Fibroblast of lung (primary cell): Measurements from ENCODE around the gene HHAT. TPM values are rescaled to one million over a fixed set of nuclear protein-coding genes. Genes with fewer than 3 reads are reported as not detected.

Source experiments
- DNase-seq, 2 donors: peaks; one replicate each; pipeline versions ENCODE4 v3.0.0 to v3.0.0-alpha.2; 2010; ENCODE audit warnings: low read depth in 2 of 2
- H2AFZ ChIP-seq: 2 replicates; pipeline ENCODE4 v1.5.1; 2012; ENCODE audit warnings: low read length, control low read depth, inconsistent platforms
- H3K27ac ChIP-seq: 2 replicates; pipeline ENCODE4 v1.5.1; 2011; ENCODE audit warnings: low read length, control low read depth; ENCODE audit not compliant: insufficient read depth
- H3K27me3 ChIP-seq: 2 replicates; pipeline ENCODE4 v1.5.1; 2011; ENCODE audit warnings: mild to moderate bottlenecking, low read length; ENCODE audit not compliant: control insufficient read depth, insufficient read depth
- H3K36me3 ChIP-seq: 2 replicates; pipeline ENCODE4 v1.5.1; 2011; ENCODE audit warnings: low read length; ENCODE audit not compliant: control insufficient read depth, insufficient read depth
- H3K4me1 ChIP-seq: 2 replicates; pipeline ENCODE4 v1.5.1; 2011; ENCODE audit warnings: low read length; ENCODE audit not compliant: control insufficient read depth, insufficient read depth; ENCODE audit errors: extremely low read depth
- H3K4me2 ChIP-seq: 2 replicates; pipeline ENCODE4 v1.5.1; 2011; ENCODE audit warnings: low read length, control low read depth; ENCODE audit not compliant: insufficient read depth; ENCODE audit errors: extremely low read depth
- H3K4me3 ChIP-seq, 4 experiments: fragments of 200-600 bp in 1 of 4; sonication (generic) in 1 of 4; replicated peaks in 1 of 4; 2 replicates each; pipeline ENCODE4 v1.5.1; 2011 to 2016; ENCODE audit warnings: low read length in 4 of 4, low read depth in 3 of 4, mild to moderate bottlenecking in 3 of 4, control low read depth in 2 of 4, inconsistent platforms in 1 of 4, mixed read lengths in 1 of 4; ENCODE audit not compliant: insufficient read depth in 1 of 4; ENCODE audit errors: control extremely low read depth in 1 of 4
- H3K79me2 ChIP-seq: 2 replicates; pipeline ENCODE4 v1.5.1; 2012; ENCODE audit warnings: mild to moderate bottlenecking, low read length, inconsistent platforms; ENCODE audit not compliant: control insufficient read depth, insufficient read depth
- H3K9ac ChIP-seq: 2 replicates; pipeline ENCODE4 v1.5.1; 2011; ENCODE audit warnings: mild to moderate bottlenecking, low read length, control low read depth; ENCODE audit not compliant: insufficient read depth
- H3K9me3 ChIP-seq: 2 replicates; pipeline ENCODE4 v1.5.1; 2012; ENCODE audit warnings: low read depth, low read length; ENCODE audit not compliant: control insufficient read depth, insufficient read depth
- H4K20me1 ChIP-seq: 2 replicates; pipeline ENCODE4 v1.5.1; 2011; ENCODE audit warnings: low read length; ENCODE audit not compliant: control insufficient read depth, insufficient read depth; ENCODE audit errors: extremely low read depth
- CTCF ChIP-seq, 2 donors: IDR thresholded peaks in 1 of 2; conservative IDR thresholded peaks in 1 of 2; 1 replicate in 1 of 2; 2 replicates in 1 of 2; pipeline ENCODE4 v1.5.1; 2011 to 2012; ENCODE audit warnings: low read length in 2 of 2, control low read depth in 1 of 2, inconsistent platforms in 1 of 2, low read depth in 1 of 2, mild to moderate bottlenecking in 1 of 2
- EZH2 ChIP-seq: IDR thresholded peaks from 2 replicates; pipeline ENCODE4 v1.5.1; 2012; ENCODE audit warnings: low read length, control low read depth, mild to moderate bottlenecking; ENCODE audit errors: missing control alignments
- polyA plus RNA-seq, 2 donors: library from polyadenylated mRNA; depleted of rRNA in 1 of 2; stranded (reverse) in 1 of 2; unstranded in 1 of 2; fragments of >200 nt; gene quantifications; 2 replicates each; pipeline ENCODE4 v1.2.1, GENCODE V29; 2011 to 2012; ENCODE audit warnings: missing spikeins in 1 of 2
- total RNA-seq: library from RNA; depleted of rRNA; stranded (reverse); fragments of >200 nt; gene quantifications from 2 replicates; pipeline ENCODE4 v1.2.1, GENCODE V29; 2014

HHAT gene
- total and polyA plus RNA-seq, 2 donors (not counting 1 experiment from before 2014, with no cell fraction given) = 3.6 to 4.8 TPM

DNA sequence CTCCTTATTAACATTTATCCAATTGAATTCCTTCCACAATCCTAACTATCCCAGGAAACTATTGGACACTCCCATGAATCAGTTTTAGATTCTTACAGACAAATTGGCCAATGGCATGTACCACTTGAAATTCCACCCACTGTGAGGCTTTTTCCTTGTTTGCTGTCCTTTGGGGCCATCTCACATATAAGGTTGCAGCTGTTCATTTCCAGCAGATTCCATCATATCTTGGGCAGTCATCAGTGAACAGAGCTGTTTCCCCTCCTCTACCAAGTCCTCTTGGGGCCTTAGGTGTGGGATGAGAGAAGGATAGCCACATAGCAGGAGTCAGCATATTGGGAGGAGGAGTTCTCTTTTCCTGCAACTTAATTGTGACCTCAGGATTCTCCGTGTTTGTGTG, 109.1 kb downstream of the HHAT start:
- DNase-seq = peak in 1 of 2 donors; percentile 36
- Histone ChIP-seq H3K27ac (peak overlapping the region; percentile 70), H3K9ac (no peak overlapping the region)

DNA sequence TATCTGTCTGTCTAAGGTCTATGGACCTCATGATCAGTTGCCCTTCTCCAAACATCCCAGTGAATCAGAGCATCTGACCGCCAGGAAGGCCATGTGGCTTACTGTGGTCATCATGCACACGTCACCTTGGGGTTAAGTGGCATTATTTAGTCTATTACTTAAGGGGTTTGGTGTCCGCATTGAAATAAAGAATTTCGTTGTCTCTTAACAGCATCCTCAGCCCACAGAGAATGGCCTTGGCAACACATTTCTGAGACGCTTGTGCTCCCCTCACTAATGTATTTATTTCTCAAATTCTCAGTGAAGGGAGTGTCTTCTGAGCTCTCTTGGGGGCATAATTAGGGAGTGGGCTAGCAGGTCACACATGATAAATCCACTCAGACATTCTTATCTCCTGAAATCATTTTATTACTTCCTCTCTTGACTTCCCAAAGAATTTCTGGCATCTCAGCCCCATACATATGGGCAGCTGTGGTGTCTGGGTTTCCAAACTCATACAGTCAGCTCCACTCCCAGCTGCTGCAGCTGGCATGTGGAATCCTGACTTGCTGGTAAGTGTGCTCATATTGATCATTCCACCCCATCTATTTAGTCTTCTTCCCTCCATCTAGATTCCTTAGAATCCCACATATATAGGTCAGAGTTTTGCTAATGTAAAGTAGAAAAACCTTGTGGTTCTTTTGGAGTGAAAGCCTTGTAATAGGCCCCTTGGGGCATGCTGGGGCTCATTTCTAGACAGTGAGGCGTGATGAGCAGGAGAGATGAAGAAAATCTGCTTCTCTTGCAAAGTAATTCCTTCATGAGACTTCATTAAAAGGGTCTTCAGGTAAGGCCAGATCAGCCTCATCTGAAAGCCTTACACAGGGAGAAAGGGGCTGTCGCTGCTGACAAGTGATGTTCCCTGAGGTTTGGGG, 110.5 kb downstream of the HHAT start:
- Histone ChIP-seq H2AFZ (no peak overlapping the region), H3K27ac (peak overlapping the region; percentile 70), H3K4me1 (peaks cover 6% of the 10 kb centered on the region), H3K9me3 (no peaks in the 10 kb centered on the region), H3K4me3 (no peak overlapping the region), H3K36me3 (no peaks in the 10 kb centered on the region), H3K79me2 (no peaks in the 10 kb centered on the region), H3K27me3 (no peaks in the 10 kb centered on the region), H4K20me1 (no peaks in the 10 kb centered on the region), H3K4me2 (peak overlapping the region; percentile 30), H3K9ac (no peak overlapping the region)
- TF ChIP-seq EZH2 (no peak), CTCF (conservative IDR thresholded peaks at IDR 0.05 in 1 of 2, IDR thresholded peaks at IDR 0.05 in 1 of 2; ENCODE audit: low read depth in 1 of 2, low read length in 2 of 2) (no peak)
- peak; percentile 49 to 100 for DNase-seq

More for the DNA sequence above, 109.1 kb downstream of the HHAT start:
- Histone ChIP-seq H3K79me2 (no peaks in the 10 kb centered on the region), H4K20me1 (no peaks in the 10 kb centered on the region), H3K4me2 (no peak overlapping the region), H2AFZ (no peak overlapping the region), H3K36me3 (no peaks in the 10 kb centered on the region), H3K27me3 (no peaks in the 10 kb centered on the region), H3K4me1 (peaks cover 6% of the 10 kb centered on the region), H3K9me3 (no peaks in the 10 kb centered on the region), H3K4me3 (no peak overlapping the region)
- no peak for TF ChIP-seq EZH2
- no peak for TF ChIP-seq CTCF (conservative IDR thresholded peaks at IDR 0.05 in 1 of 2, IDR thresholded peaks at IDR 0.05 in 1 of 2; ENCODE audit: low read depth in 1 of 2, low read length in 2 of 2)

DNA sequence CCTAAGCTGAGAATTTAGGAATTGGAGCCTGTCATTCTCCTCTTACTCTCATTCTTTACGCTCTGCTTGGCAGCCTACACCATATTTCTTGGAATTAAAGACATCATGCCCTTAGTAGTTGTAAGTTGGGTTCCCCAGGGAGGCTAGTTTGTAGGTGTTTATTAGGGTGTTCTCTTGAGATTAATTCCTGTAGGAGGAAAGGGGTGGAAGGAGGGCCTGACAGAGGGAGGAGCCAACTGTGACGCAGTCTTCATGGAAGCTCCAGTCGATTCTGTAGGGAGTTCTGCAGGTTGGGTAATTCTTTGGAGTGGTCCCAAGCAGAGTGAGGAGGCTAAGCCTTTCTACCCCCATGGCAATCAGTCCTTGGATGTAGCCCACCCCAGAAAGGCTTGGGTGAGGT, 111.4 kb downstream of the HHAT start:
- no peaks in the 10 kb centered on the region for H3K79me2 ChIP-seq
- no peaks in the 10 kb centered on the region for H3K27me3 ChIP-seq
- no peak overlapping the region for H2AFZ ChIP-seq
- no peak for TF ChIP-seq EZH2
- no peak for TF ChIP-seq CTCF (conservative IDR thresholded peaks at IDR 0.05 in 1 of 2, IDR thresholded peaks at IDR 0.05 in 1 of 2; ENCODE audit: low read depth in 1 of 2, low read length in 2 of 2)
- H3K4me1 ChIP-seq = peaks cover 6% of the 10 kb centered on the region
- no peaks in the 10 kb centered on the region for H4K20me1 ChIP-seq
- H3K36me3 ChIP-seq = no peaks in the 10 kb centered on the region
- H3K9ac ChIP-seq = no peak overlapping the region
- no peak overlapping the region for H3K4me2 ChIP-seq
- no peak overlapping the region for H3K27ac ChIP-seq
- peak in 1 of 2 donors; percentile 21 for DNase-seq
- H3K4me3 ChIP-seq = no peak overlapping the region
- H3K9me3 ChIP-seq = no peaks in the 10 kb centered on the region
